H1 (cell line): Measurements from ENCODE around the gene ELAPOR1. TPM values are rescaled to one million over a fixed set of nuclear protein-coding genes. Genes with fewer than 3 reads are reported as not detected.

Experiments
- CTCF ChIA-PET: fragments of 300-600 bp; sonication (Branson Sonifier 250); formaldehyde crosslinking; loops from one replicate; lab custom pipeline; 2021; ENCODE audit not compliant: partially characterized antibody; lab: Charles Lee
- POLR2A ChIA-PET: fragments of 300-600 bp; sonication (Branson Sonifier 250); formaldehyde crosslinking; loops from one replicate; lab custom pipeline; 2021; ENCODE audit warnings: inconsistent platforms; ENCODE audit not compliant: partially characterized antibody; lab: Charles Lee
- DNase-seq, 2 experiments: peaks; one replicate each; pipeline versions ENCODE4 v3.0.0 to v3.0.0-alpha.2; 2010 to 2022; ENCODE audit warnings: low spot score in 2 of 2, low read depth in 1 of 2, mixed read lengths in 1 of 2
- FAIRE-seq: peaks from 2 replicates; lab custom pipeline; 2011; peaks lifted over from hg19 to GRCh38; lab: Jason Lieb, UNC
- H2AFZ ChIP-seq: 2 replicates; pipeline ENCODE4 v1.8.1; 2012; ENCODE audit warnings: low read length, inconsistent platforms
- H2AK5ac ChIP-seq: 2 replicates; pipeline ENCODE4 v1.6.1; 2013; ENCODE audit warnings: low read depth, low read length
- H2BK120ac ChIP-seq: replicated peaks from 2 replicates; pipeline ENCODE3; 2013; ENCODE audit warnings: low read depth, low read length, inconsistent platforms
- H2BK12ac ChIP-seq: 2 replicates; pipeline ENCODE4 v1.6.1; 2013; ENCODE audit warnings: low read depth, low read length
- H2BK15ac ChIP-seq: 2 replicates; pipeline ENCODE4 v1.6.1; 2013; ENCODE audit warnings: low read length
- H2BK20ac ChIP-seq: 2 replicates; pipeline ENCODE4 v1.6.1; 2013; ENCODE audit warnings: low read length
- H2BK5ac ChIP-seq: 2 replicates; pipeline ENCODE4 v1.6.1; 2013; ENCODE audit warnings: low read depth, low read length
- H3K14ac ChIP-seq: 2 replicates; pipeline ENCODE4 v1.6.1; 2013; ENCODE audit warnings: inconsistent platforms; ENCODE audit not compliant: insufficient read length
- H3K18ac ChIP-seq: 2 replicates; pipeline ENCODE4 v1.6.1; 2013; ENCODE audit warnings: low read length; ENCODE audit errors: extremely low read depth
- H3K23ac ChIP-seq: 2 replicates; pipeline ENCODE4 v1.6.1; 2013; ENCODE audit warnings: inconsistent platforms; ENCODE audit not compliant: insufficient read length
- H3K23me2 ChIP-seq: 2 replicates; pipeline ENCODE4 v1.6.1; 2013; ENCODE audit warnings: low read depth, low read length
- H3K27ac ChIP-seq: 2 replicates; pipeline ENCODE4 v1.6.1; 2011; ENCODE audit warnings: low read depth, low read length, inconsistent platforms
- H3K27me3 ChIP-seq, 4 experiments: replicated peaks in 1 of 4; 1 replicate in 1 of 4; 2 replicates in 3 of 4; pipeline versions ENCODE4 v1.6.1 to v1.8.1; 2011 to 2013; ENCODE audit warnings: low read length in 3 of 4, mild to moderate bottlenecking in 3 of 4, inconsistent platforms in 2 of 4, mixed read lengths in 2 of 4, moderate library complexity in 1 of 4; ENCODE audit not compliant: control insufficient read depth in 3 of 4, insufficient read depth in 3 of 4; ENCODE audit errors: extremely low read depth in 1 of 4
- H3K36me3 ChIP-seq, 4 experiments: 2 replicates each; pipeline versions ENCODE4 v1.6.1 to v1.8.1; 2011 to 2013; ENCODE audit warnings: mild to moderate bottlenecking in 4 of 4, low read length in 3 of 4, moderate library complexity in 2 of 4, control low read depth in 1 of 4, inconsistent platforms in 1 of 4; ENCODE audit not compliant: insufficient read depth in 4 of 4, control insufficient read depth in 2 of 4
- H3K4ac ChIP-seq: replicated peaks from 2 replicates; pipeline ENCODE3; 2013; ENCODE audit warnings: low read length, low read depth, mixed read lengths, inconsistent platforms; ENCODE audit not compliant: insufficient read length
- H3K4me1 ChIP-seq, 4 experiments: replicated peaks in 1 of 4; 1 replicate in 1 of 4; 2 replicates in 3 of 4; pipeline versions ENCODE4 v1.6.1 to v1.8.1; 2011 to 2013; ENCODE audit warnings: low read length in 3 of 4, inconsistent platforms in 2 of 4, mixed read lengths in 1 of 4; ENCODE audit not compliant: insufficient read depth in 4 of 4, control insufficient read depth in 3 of 4
- H3K4me2 ChIP-seq, 2 experiments: 2 replicates each; pipeline versions ENCODE4 v1.6.1 to v1.8.1; 2011 to 2013; ENCODE audit warnings: low read depth in 2 of 2, low read length in 2 of 2, control low read depth in 1 of 2, inconsistent platforms in 1 of 2, mild to moderate bottlenecking in 1 of 2; ENCODE audit not compliant: insufficient read depth in 1 of 2
- H3K4me3 ChIP-seq, 4 experiments: fragments of 200-600, 300-600 bp in 1 of 4; sonication (generic), shearing (Covaris generic), sonication (Bioruptor Twin) in 1 of 4; 2 replicates each; pipeline versions ENCODE4 v1.5.1 to v1.8.1; 2011 to 2016; ENCODE audit warnings: low read length in 4 of 4, low read depth in 3 of 4, control low read depth in 2 of 4, inconsistent platforms in 2 of 4, mild to moderate bottlenecking in 2 of 4, mixed read lengths in 1 of 4, moderate library complexity in 1 of 4; ENCODE audit not compliant: insufficient read depth in 2 of 4; ENCODE audit errors: extremely low read depth in 1 of 4
- H3K56ac ChIP-seq: replicated peaks from 2 replicates; pipeline ENCODE3; 2013; ENCODE audit warnings: low read depth, mild to moderate bottlenecking, mixed read lengths, low read length, inconsistent platforms; ENCODE audit not compliant: insufficient read length
- H3K79me1 ChIP-seq: 2 replicates; pipeline ENCODE4 v1.6.1; 2013; ENCODE audit warnings: low read depth, low read length, control low read depth
- H3K79me2 ChIP-seq, 2 experiments: 2 replicates each; pipeline versions ENCODE4 v1.6.1 to v1.8.1; 2012 to 2013; ENCODE audit warnings: low read length in 2 of 2, mild to moderate bottlenecking in 2 of 2, inconsistent platforms in 1 of 2; ENCODE audit not compliant: insufficient read depth in 2 of 2, control insufficient read depth in 1 of 2
- H3K9ac ChIP-seq, 4 experiments: replicated peaks in 1 of 4; 1 replicate in 1 of 4; 2 replicates in 3 of 4; pipeline versions ENCODE4 v1.6.1 to v1.8.1; 2011 to 2013; ENCODE audit warnings: low read depth in 3 of 4, low read length in 3 of 4, control low read depth in 2 of 4, mild to moderate bottlenecking in 2 of 4, moderate library complexity in 2 of 4, inconsistent platforms in 1 of 4; ENCODE audit errors: extremely low read depth in 1 of 4
- H3K9me3 ChIP-seq, 2 experiments: 2 replicates each; pipeline versions ENCODE4 v1.6.1 to v1.8.1; 2012 to 2013; ENCODE audit warnings: mild to moderate bottlenecking in 2 of 2, moderate library complexity in 2 of 2, control low read depth in 1 of 2, inconsistent platforms in 1 of 2, low read depth in 1 of 2, low read length in 1 of 2, mixed read lengths in 1 of 2; ENCODE audit not compliant: insufficient read depth in 2 of 2
- H4K20me1 ChIP-seq, 2 experiments: replicated peaks in 1 of 2; 2 replicates each; pipeline versions ENCODE3 to v1.8.1; 2011 to 2013; ENCODE audit warnings: inconsistent platforms in 2 of 2, low read length in 2 of 2, mild to moderate bottlenecking in 1 of 2; ENCODE audit not compliant: insufficient read depth in 2 of 2, control insufficient read depth in 1 of 2
- H4K5ac ChIP-seq: 2 replicates; pipeline ENCODE4 v1.6.1; 2013; ENCODE audit warnings: low read length, low read depth, mixed read lengths, inconsistent platforms; ENCODE audit not compliant: insufficient read length
- H4K8ac ChIP-seq: 2 replicates; pipeline ENCODE4 v1.8.0; 2013; ENCODE audit warnings: mild to moderate bottlenecking, moderate library complexity, low read length, inconsistent platforms; ENCODE audit not compliant: insufficient read depth; ENCODE audit errors: extremely low read depth
- H4K91ac ChIP-seq: replicated peaks from 2 replicates; pipeline ENCODE3; 2013; ENCODE audit warnings: low read length, mixed read lengths, inconsistent platforms; ENCODE audit not compliant: insufficient read length
- BRCA1 ChIP-seq: IDR thresholded peaks from 2 replicates; pipeline ENCODE4 v1.6.1; 2012; ENCODE audit warnings: low read depth, low read length, improper control_type of control experiment
- GTF2F1 ChIP-seq: IDR thresholded peaks from 2 replicates; pipeline ENCODE4 v1.6.1; 2012; ENCODE audit warnings: low read depth, low read length, improper control_type of control experiment, borderline replicate concordance
- JUND ChIP-seq: IDR thresholded peaks from 2 replicates; pipeline ENCODE4 v1.6.1; 2011; ENCODE audit warnings: mild to moderate bottlenecking, improper control_type of control experiment, low read length
- KDM4A ChIP-seq: IDR thresholded peaks from one replicate; pipeline ENCODE4 v1.7.1; 2012; ENCODE audit warnings: low read depth, mild to moderate bottlenecking, moderate library complexity, low read length, inconsistent platforms; ENCODE audit not compliant: severe bottlenecking
- POU5F1 ChIP-seq: IDR thresholded peaks from 2 replicates; pipeline ENCODE4 v1.6.1; 2011; ENCODE audit warnings: low read depth, mild to moderate bottlenecking, low read length, moderate library complexity
- RBBP5 ChIP-seq: IDR thresholded peaks from 2 replicates; pipeline ENCODE4 v1.7.1; 2012; ENCODE audit warnings: low read depth, mild to moderate bottlenecking, inconsistent platforms, low read length, moderate library complexity, borderline replicate concordance
- SP4 ChIP-seq: IDR thresholded peaks from 2 replicates; pipeline ENCODE4 v1.6.1; 2012; ENCODE audit warnings: low read length, inconsistent platforms
- TAF1 ChIP-seq: IDR thresholded peaks from 2 replicates; pipeline ENCODE4 v1.6.1; 2011; ENCODE audit warnings: mild to moderate bottlenecking, low read depth, low read length
- USF2 ChIP-seq: IDR thresholded peaks from 2 replicates; pipeline ENCODE4 v1.6.1; 2011; ENCODE audit warnings: low read length, improper control_type of control experiment
- WGBS, 2 experiments: shearing (Covaris generic) in 1 of 2; methylation state at CpG; one replicate each; pipeline versions ENCODE4 v1.1.6 to v1.1.7; 2013 to 2015; ENCODE audit warnings: low lambda C conversion rate in 2 of 2, mixed read lengths in 2 of 2, inconsistent platforms in 1 of 2, low coverage in 1 of 2, missing lambda C conversion rate in 1 of 2; ENCODE audit not compliant: insufficient replicate concordance in 2 of 2, insufficient coverage in 1 of 2, insufficient read length in 1 of 2; ENCODE audit errors: extremely low coverage in 1 of 2, missing lambda C conversion rate in 1 of 2; 5-methylcytosine and 5-hydroxymethylcytosine counted together
- polyA plus RNA-seq, 7 experiments: library from polyadenylated mRNA; depleted of rRNA in 3 of 7; stranded (reverse) in 5 of 7; unstranded in 2 of 7; fragments of >200 nt in 5 of 7; fragments of 200-250 nt in 2 of 7; gene quantifications; 1 replicate in 5 of 7; 2 replicates in 1 of 7; 4 replicates in 1 of 7; pipeline versions ENCODE4 v1.2.1 to v1.2.3, GENCODE V29; 2011 to 2013; ENCODE audit warnings: missing spikeins in 2 of 7, mixed read lengths in 2 of 7
- total RNA-seq: library from RNA; stranded (reverse); fragmentation: NEBNext Ultra II Directional; extraction: Animal tissue kit (Norgen Biotek cat#: 25700); gene quantifications from 2 replicates; pipeline ENCODE4 v1.2.1, GENCODE V29; 2021
- TF ChIP-seq, protein P1 (sequence below): IDR thresholded peaks from 2 replicates; pipeline ENCODE4 v1.6.1; 2012; ENCODE audit warnings: inconsistent platforms
- TF ChIP-seq, protein P2 (sequence below): IDR thresholded peaks from 2 replicates; pipeline ENCODE4 v1.6.1; 2012; ENCODE audit warnings: low read length, inconsistent platforms

ELAPOR1 gene
- total and polyA plus RNA-seq, 2 of the 8 experiments (the other 6 are each of a cell fraction or from before 2014, with no cell fraction given), result 1.2 to 2.5 TPM

DNA sequence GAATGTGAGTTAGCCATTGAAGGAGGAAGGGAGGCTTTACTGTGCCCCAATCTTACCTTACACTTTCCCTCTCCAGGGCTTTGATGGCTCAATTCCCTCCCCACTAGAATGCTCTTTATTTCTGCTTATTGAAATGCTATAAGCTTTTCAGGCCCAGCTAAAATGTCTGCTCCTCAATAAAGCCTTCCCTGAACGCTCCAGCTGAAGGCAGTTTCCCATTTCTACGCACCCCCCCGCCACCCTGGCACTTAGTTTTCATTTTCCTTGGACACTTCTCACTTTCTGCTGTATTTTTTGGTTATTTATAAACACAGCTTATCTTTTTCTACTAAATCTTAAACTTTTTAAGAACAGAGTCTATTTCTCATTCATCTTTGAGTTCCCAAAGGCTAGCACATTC, 30.4 kb upstream of the ELAPOR1 start:
- ChIA-PET POLR2A (interaction anchor here (11.9 kb wide), 1 partner anchor 17 kb away, joined by 99 read pairs; no protein-coding TSS in a partner anchor), CTCF (interaction anchor here (0.9 to 3.1 kb wide), 5 partner anchors 14 to 180 kb away, joined by 3 to 16 read pairs (median 4); no protein-coding TSS in a partner anchor)
- Histone ChIP-seq H3K27ac (no peak overlapping the region), H3K9me3 (no peaks in the 10 kb centered on the region), H2BK120ac (no peak overlapping the region), H2BK20ac (no peak overlapping the region), H3K56ac (no peak overlapping the region), H3K4ac (no peak overlapping the region), H3K36me3 (no peaks in the 10 kb centered on the region), H3K79me1 (no peaks in the 10 kb centered on the region), H4K91ac (no peak overlapping the region), H3K23ac (no peak overlapping the region), H3K27me3 (no peaks in the 10 kb centered on the region), H3K23me2 (no peaks in the 10 kb centered on the region), H2AFZ (0 out of 2 replicates have a peak overlapping the region, but pooled peaks have one; percentile 13), H4K20me1 (no peaks in the 10 kb centered on the region), H3K9ac (no peak overlapping the region), H4K5ac (no peak overlapping the region), H3K79me2 (no peaks in the 10 kb centered on the region), H4K8ac (no peak overlapping the region), H2AK5ac (no peak overlapping the region), H2BK12ac (no peak overlapping the region), H3K4me2 (0 out of 4 replicates have a peak overlapping the region, but pooled peaks of 1 of the 2 experiments have one; percentile 28), H3K18ac (no peak overlapping the region), H3K4me3 (no peak overlapping the region), H3K4me1 (peaks cover 0 to 7% (median 3%) of the 10 kb centered on the region in 4 experiments; a peak in 4 of 7 replicates), H2BK15ac (no peak overlapping the region), H3K14ac (no peak overlapping the region), H2BK5ac (no peak overlapping the region)
- DNase-seq (no peak), FAIRE-seq (no peak)
- WGBS, 2 experiments, result 91% methylated on average over 3 of the region's 3 CpGs; no CpG with 5 or more reads in 1 of the 2 experiments
- no peak for TF ChIP-seq SP4
- TF ChIP-seq RBBP5, result no peak
- TF ChIP-seq, protein P1, sequence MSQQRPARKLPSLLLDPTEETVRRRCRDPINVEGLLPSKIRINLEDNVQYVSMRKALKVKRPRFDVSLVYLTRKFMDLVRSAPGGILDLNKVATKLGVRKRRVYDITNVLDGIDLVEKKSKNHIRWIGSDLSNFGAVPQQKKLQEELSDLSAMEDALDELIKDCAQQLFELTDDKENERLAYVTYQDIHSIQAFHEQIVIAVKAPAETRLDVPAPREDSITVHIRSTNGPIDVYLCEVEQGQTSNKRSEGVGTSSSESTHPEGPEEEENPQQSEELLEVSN, result no peak
- TF ChIP-seq USF2, result no peak
- TF ChIP-seq BRCA1, result no peak
- TF ChIP-seq TAF1, result no peak
- no peak for TF ChIP-seq GTF2F1
- no peak for TF ChIP-seq KDM4A
- TF ChIP-seq, protein P2, sequence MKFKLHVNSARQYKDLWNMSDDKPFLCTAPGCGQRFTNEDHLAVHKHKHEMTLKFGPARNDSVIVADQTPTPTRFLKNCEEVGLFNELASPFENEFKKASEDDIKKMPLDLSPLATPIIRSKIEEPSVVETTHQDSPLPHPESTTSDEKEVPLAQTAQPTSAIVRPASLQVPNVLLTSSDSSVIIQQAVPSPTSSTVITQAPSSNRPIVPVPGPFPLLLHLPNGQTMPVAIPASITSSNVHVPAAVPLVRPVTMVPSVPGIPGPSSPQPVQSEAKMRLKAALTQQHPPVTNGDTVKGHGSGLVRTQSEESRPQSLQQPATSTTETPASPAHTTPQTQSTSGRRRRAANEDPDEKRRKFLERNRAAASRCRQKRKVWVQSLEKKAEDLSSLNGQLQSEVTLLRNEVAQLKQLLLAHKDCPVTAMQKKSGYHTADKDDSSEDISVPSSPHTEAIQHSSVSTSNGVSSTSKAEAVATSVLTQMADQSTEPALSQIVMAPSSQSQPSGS, result no peak
- no peak for TF ChIP-seq POU5F1
- no peak for TF ChIP-seq JUND
